ENCODE results near the gene MYOZ2. TPM values are rescaled to one million over a fixed set of nuclear protein-coding genes. Genes with fewer than 3 reads are reported as not detected.

MYOZ2 gene
- total and polyA plus RNA-seq, 2 of the 13 experiments (the other 11 are each of a cell fraction or from before 2014, with no cell fraction given) = 0.03 TPM; not detected in 1

DNA sequence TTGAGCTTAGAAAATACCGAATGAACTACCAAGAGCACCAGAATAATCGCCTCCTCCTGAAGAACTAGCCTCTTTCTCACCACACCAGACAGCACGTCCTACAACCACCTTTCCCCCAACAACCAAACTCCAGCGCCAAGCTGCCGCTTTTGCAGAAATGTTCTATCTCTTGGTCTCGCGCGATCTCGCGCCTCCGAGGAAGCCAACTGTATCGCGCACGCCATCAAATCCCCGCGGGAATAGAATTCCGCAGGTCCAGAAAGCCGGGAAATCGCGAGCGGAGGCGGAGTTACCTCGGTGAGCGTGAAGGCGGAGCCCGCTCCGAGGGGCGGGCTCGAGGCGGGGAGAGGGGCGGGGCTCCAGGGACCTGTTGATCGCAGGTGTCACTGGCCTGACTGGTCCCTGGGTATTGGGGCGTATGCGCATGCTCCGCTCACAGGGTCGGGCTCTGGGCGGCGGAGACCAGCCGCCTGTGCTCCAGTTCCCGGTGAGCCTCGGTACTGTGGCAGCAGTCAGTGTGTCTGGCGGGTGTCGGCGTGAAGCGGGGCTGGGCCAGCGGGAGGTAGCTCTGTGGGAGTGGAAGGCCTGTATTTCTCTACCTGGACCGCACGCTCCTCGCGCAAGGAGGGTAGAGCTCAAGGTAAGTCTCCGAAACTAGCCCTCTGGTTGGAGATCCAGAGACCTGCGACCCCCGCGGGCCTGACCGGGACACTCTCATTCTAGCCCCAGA is 76.8 kb downstream of the MYOZ2 start, which contains the start of gene USP53 (continued):
- TF ChIP-seq, protein P1, sequence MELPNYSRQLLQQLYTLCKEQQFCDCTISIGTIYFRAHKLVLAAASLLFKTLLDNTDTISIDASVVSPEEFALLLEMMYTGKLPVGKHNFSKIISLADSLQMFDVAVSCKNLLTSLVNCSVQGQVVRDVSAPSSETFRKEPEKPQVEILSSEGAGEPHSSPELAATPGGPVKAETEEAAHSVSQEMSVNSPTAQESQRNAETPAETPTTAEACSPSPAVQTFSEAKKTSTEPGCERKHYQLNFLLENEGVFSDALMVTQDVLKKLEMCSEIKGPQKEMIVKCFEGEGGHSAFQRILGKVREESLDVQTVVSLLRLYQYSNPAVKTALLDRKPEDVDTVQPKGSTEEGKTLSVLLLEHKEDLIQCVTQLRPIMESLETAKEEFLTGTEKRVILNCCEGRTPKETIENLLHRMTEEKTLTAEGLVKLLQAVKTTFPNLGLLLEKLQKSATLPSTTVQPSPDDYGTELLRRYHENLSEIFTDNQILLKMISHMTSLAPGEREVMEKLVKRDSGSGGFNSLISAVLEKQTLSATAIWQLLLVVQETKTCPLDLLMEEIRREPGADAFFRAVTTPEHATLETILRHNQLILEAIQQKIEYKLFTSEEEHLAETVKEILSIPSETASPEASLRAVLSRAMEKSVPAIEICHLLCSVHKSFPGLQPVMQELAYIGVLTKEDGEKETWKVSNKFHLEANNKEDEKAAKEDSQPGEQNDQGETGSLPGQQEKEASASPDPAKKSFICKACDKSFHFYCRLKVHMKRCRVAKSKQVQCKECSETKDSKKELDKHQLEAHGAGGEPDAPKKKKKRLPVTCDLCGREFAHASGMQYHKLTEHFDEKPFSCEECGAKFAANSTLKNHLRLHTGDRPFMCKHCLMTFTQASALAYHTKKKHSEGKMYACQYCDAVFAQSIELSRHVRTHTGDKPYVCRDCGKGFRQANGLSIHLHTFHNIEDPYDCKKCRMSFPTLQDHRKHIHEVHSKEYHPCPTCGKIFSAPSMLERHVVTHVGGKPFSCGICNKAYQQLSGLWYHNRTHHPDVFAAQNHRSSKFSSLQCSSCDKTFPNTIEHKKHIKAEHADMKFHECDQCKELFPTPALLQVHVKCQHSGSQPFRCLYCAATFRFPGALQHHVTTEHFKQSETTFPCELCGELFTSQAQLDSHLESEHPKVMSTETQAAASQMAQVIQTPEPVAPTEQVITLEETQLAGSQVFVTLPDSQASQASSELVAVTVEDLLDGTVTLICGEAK (IDR thresholded peaks at IDR 0.05) = no peak
- TF ChIP-seq, protein P1 (CRISPR knock-in tag; IDR thresholded peaks at IDR 0.05) = peak; percentile 69
- TF ChIP-seq, protein P2, sequence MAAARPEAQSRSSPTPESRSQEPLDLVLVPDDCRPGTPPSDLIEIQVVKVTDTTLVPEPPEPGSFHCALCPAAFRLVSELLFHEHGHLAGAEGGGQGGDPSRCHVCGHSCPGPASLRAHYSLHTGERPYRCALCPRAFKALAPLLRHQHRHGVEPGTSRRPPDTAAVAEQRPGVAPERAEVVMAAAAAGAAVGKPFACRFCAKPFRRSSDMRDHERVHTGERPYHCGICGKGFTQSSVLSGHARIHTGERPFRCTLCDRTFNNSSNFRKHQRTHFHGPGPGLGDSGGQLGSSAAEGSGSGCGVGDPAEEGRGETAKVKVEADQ (CRISPR knock-in tag; IDR thresholded peaks at IDR 0.05; ENCODE audit: borderline replicate concordance) = no peak; the same call in 1 of the 2 replicates
- TF ChIP-seq NCOR1 (IDR thresholded peaks at IDR 0.05; ENCODE audit: borderline replicate concordance, low read length) = no peak
- TF ChIP-seq, protein P3, sequence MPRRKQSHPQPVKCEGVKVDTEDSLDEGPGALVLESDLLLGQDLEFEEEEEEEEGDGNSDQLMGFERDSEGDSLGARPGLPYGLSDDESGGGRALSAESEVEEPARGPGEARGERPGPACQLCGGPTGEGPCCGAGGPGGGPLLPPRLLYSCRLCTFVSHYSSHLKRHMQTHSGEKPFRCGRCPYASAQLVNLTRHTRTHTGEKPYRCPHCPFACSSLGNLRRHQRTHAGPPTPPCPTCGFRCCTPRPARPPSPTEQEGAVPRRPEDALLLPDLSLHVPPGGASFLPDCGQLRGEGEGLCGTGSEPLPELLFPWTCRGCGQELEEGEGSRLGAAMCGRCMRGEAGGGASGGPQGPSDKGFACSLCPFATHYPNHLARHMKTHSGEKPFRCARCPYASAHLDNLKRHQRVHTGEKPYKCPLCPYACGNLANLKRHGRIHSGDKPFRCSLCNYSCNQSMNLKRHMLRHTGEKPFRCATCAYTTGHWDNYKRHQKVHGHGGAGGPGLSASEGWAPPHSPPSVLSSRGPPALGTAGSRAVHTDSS (CRISPR knock-in tag; conservative IDR thresholded peaks at IDR 0.05) = no peak
- TF ChIP-seq, protein P4, sequence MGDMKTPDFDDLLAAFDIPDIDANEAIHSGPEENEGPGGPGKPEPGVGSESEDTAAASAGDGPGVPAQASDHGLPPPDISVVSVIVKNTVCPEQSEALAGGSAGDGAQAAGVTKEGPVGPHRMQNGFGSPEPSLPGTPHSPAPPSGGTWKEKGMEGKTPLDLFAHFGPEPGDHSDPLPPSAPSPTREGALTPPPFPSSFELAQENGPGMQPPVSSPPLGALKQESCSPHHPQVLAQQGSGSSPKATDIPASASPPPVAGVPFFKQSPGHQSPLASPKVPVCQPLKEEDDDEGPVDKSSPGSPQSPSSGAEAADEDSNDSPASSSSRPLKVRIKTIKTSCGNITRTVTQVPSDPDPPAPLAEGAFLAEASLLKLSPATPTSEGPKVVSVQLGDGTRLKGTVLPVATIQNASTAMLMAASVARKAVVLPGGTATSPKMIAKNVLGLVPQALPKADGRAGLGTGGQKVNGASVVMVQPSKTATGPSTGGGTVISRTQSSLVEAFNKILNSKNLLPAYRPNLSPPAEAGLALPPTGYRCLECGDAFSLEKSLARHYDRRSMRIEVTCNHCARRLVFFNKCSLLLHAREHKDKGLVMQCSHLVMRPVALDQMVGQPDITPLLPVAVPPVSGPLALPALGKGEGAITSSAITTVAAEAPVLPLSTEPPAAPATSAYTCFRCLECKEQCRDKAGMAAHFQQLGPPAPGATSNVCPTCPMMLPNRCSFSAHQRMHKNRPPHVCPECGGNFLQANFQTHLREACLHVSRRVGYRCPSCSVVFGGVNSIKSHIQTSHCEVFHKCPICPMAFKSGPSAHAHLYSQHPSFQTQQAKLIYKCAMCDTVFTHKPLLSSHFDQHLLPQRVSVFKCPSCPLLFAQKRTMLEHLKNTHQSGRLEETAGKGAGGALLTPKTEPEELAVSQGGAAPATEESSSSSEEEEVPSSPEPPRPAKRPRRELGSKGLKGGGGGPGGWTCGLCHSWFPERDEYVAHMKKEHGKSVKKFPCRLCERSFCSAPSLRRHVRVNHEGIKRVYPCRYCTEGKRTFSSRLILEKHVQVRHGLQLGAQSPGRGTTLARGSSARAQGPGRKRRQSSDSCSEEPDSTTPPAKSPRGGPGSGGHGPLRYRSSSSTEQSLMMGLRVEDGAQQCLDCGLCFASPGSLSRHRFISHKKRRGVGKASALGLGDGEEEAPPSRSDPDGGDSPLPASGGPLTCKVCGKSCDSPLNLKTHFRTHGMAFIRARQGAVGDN (CRISPR knock-in tag; IDR thresholded peaks at IDR 0.05) = peak; percentile 90
- 0 out of 2 replicates have a peak, but pooled peaks have one; percentile 26 for TF ChIP-seq SMAD9 (CRISPR knock-in tag; IDR thresholded peaks at IDR 0.05)
- TF ChIP-seq NR3C1 (CRISPR knock-in tag; IDR thresholded peaks at IDR 0.05) = no peak
- no peak; the same call in none of the 2 replicates for TF ChIP-seq FOXO1 (CRISPR knock-in tag; IDR thresholded peaks at IDR 0.05)
- no peak for TF ChIP-seq ZNF569 (CRISPR knock-in tag; IDR thresholded peaks at IDR 0.05; ENCODE audit: borderline replicate concordance)
- TF ChIP-seq SP1 (IDR thresholded peaks at IDR 0.05) = no peak
- peak; percentile 53 for TF ChIP-seq SP1 (CRISPR knock-in tag; IDR thresholded peaks at IDR 0.05)

Measured in HepG2 (cell line).